Subcutaneous adipose tissue (tissue), 4 donors: ENCODE results near the gene ADAM12. TPM values are rescaled to one million over a fixed set of nuclear protein-coding genes. Genes with fewer than 3 reads are reported as not detected.

Source experiments
- total RNA-seq, 4 donors: library from RNA; depleted of rRNA; stranded (reverse); fragments of >200 nt; gene quantifications; one replicate each; pipeline ENCODE4 v1.1.0, GENCODE V29; 2016
- TF ChIP-seq, protein P1 (sequence below): fragments of 450-650 bp; IDR thresholded peaks from one replicate; pipeline ENCODE4 v1.5.1; 2016; ENCODE audit warnings: low read depth, mild to moderate bottlenecking, control low read depth, antibody characterized with exemption, moderate library complexity

Gene ADAM12
- total RNA-seq, 4 donors from 2014 or later, result 11.5 to 20.4 (median 14.5) TPM

DNA sequence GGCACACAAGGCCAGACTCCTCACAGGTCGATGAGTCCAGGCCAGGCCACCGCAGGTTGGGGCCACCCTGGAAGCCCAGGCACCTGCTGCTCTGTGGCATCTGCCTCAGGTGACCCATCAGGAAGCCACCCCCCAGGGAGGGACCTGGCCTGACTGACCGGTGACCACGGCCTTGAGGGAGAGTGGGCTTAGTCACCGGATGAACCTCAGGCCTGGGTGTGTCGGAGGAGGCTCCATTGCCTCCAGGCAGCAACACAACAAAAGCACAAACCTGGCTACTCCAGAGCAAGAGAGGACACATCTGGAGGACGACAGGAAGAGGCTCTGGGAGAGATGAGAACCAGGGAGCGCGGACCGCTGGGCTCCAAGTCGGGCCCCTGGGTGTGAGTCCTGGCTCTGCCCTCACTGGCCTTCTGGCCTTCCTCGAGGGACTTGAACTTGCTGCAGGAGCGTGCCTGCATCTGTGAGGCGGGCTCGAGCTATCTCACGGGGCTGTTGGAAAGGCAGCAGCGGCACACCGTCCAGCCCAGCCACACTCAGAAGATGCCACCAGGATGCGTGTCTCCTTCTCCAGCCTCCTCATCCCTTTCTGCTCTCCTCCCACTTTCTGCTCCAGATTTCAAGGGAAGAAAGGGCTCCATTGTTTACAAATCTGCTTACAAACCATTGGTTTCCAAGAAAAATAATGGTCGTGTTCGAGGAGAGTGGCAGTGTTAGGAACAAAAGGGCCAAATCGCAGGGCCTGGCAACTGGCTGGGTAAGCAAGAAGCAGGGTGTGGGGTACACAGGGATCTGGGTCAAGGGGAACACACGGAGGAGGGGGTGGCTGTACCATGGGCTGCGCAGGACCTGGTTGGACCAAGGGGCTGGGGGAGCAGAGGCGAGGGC is 152.9 kb downstream of the ADAM12 start:
- TF ChIP-seq, protein P1, sequence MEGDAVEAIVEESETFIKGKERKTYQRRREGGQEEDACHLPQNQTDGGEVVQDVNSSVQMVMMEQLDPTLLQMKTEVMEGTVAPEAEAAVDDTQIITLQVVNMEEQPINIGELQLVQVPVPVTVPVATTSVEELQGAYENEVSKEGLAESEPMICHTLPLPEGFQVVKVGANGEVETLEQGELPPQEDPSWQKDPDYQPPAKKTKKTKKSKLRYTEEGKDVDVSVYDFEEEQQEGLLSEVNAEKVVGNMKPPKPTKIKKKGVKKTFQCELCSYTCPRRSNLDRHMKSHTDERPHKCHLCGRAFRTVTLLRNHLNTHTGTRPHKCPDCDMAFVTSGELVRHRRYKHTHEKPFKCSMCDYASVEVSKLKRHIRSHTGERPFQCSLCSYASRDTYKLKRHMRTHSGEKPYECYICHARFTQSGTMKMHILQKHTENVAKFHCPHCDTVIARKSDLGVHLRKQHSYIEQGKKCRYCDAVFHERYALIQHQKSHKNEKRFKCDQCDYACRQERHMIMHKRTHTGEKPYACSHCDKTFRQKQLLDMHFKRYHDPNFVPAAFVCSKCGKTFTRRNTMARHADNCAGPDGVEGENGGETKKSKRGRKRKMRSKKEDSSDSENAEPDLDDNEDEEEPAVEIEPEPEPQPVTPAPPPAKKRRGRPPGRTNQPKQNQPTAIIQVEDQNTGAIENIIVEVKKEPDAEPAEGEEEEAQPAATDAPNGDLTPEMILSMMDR, result no peak

DNA sequence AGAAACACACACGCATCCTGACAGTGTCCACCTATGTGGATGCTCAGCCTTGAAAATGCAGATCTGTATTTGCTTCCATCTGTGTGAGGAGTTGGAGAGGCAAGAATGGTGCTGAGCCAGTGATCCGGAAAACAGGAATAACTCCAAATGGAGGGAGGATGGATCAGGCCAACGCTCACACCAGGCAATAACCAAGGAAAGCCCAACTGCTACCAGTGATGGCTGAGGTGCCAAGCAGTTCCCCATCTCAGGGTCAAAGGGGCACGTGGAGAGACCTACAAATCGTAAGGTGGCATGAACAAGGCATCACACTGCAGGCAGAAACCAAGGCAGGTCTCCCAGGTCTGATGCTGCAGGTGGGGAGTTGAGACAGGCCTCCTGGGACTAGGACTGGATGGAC is 153.6 kb downstream of the ADAM12 start:
- TF ChIP-seq, protein P1, result no peak

DNA sequence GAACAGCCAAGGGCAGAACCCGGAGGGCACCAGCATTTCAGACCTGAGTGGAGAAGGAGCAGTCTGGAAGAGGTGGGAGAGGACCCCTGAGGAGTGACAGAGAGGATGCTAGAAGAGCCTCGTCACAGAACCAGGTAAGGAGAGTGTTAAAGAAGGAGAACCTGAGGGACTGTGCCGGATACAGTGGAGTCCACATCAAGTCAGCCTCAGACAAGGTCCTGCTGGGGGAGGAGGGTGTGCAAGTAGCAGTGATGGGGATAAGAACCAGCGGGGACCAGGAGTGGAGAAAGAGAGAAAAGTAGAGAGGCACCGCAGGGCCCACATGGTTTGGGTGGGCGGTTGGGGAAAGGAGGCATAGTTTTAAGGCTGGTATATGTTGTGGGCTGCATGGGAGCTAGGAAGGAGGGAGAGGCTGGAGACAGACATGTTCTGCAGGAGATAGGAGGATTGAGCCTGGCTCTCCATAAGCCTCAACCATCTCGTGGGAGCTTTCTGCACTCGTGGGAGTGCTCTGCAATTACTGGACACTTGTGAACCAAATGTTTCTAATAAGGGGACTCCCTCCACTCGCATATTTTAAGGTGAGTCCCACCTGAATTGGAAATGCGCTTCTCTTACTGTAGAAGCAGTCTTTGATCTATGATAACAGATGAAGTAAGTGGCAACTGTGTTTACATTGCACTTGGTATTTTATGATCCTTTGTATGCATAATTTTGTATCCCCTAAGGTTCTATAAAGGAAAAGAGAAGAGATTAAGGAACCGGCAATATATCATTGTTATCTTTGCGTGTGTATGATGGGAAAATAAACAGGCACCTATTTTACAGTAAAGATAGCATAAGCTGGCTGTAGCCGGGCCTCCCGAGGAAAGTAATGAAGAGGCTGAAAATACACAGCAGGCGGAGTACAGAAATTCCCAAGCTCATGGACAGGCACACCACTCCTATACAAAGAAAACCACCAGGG is 154.8 kb downstream of the ADAM12 start:
- TF ChIP-seq, protein P1, result no peak

DNA sequence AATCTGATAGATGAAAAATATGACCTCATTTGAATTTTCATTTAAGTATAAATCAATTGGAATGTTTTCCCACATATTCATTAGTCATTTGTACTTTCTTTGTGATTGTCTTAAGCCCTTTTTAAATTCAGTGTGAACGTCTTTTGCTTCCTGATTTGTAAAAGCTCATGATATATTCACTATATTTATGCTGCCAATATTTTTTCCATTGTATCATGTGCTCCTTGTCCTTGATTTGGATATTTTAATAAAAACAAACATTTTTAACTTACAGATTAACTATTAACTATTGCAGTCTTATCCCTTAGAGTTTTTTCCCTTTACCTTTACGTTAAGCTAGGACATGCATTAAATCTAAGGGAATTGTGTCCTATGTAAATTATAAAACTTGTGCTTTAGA is 157.7 kb downstream of the ADAM12 start:
- TF ChIP-seq, protein P1, result no peak

DNA sequence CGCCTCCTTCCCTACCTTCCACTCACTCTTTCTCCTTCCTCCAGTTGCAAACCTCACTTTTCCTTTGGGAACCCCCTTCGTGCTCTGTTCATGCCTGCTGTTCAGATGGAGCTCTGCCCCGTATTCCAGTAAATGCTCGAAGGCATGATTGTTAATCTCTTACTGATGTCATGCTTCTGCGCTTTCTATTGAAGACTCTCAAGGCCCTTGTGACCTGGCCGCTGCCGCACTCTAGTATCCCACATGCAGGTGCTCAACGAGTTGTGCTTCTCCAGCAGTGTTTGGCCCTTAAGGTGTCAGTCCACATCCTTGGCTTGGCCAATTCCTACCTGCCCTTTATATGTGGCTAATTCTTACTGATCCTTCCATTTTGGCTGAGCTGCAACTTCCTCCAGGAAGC is 158.6 kb downstream of the ADAM12 start:
- TF ChIP-seq, protein P1, result no peak

DNA sequence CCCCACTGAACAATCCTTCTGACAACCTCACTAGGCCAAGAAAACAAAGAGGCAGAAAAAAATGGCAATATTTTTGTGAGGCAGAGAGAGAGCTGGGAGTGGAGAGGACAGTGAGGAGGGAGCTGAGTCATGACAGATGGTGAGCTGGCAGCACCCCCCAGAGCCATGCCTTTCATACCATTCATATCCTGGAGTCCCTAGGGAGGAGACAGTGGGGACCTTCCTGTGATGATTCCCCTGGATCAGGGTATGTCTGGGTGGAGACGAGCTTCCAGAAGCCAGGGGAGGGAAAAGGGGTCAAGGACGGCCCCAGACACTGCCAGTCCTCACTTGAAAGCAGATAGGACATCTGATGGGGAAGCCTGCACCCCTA is 160.5 kb downstream of the ADAM12 start:
- TF ChIP-seq, protein P1, result no peak
